ENCODE results near the gene SNU13.

DNA sequence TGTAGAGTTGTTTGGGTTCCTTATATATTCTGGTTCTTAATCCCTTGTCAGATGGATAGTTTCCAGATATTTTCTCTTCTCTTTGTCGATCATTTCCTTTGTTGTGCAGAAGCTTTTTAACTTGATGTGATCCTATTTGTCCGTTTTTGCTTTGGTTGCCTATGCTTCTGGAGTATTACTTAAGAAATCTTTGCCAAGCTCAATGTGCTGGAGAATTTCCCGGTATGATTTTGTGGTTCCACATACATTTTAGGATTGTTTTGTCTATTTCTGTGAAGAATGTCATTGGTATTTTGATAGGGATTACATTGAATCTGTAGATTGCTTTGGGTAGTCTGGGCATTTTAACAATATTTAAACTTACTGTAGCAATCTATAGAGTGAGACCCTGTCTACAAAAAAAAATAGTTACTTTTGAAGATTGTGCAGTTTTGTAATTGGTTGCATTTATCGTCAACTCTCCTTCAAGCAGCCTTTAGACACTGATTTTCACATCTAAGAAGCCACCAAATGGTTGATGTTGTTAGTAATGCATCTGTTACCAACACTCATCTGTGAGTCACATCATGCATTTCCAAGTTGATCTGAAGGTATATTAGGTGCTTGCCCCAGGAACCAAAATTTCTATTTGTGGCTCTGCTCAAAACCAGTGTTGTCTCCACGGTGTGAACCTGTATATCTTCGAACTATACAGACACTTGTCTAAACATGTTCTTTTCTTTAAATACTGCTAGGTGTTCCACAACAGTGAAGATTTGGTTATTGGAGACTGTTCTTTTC lies 46.1 kb downstream of the SNU13 start:
- no peak for TF ChIP-seq GATA2 (IDR thresholded peaks at IDR 0.05; ENCODE audit: low read depth, low read length)
- TF ChIP-seq GATA3 (IDR thresholded peaks at IDR 0.05; ENCODE audit: low read depth, low read length): no peak
